ENCODE measurements around the gene ATP1B3. TPM values are rescaled to one million over a fixed set of nuclear protein-coding genes. Genes with fewer than 3 reads are reported as not detected.
A peak's percentile ranks its signal among the peaks of the same experiment; 100 is the strongest.
"Not testable (repeated sequence)": the region's sequence is repeated elsewhere in the genome, so short reads cannot be mapped to it uniquely, and the experiment has no call there.

ATP1B3 gene
- total RNA-seq, 1 donor from 2014 or later, result 155 TPM

DNA sequence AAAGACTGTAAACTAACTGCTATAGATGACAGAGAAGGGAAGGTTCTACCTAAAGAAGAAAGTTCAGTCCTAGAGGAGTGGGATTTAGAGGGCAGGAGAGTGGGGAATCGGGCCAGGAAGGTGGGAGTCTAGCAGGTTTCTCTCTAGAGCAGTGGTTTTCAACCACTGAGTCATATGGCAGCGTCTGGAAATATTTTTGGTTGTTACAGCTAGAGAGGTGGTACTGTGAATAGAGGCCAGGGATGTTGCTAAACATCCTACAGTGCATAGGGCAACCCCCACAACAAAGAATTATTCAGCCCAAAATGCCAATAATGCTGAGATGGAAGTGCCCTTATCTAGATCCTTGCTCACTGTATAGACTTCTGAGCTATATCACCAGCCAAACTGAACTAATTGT lies 28.7 kb downstream of the ATP1B3 start:
- DNase-seq (ENCODE audit: low read depth), result no peak

DNA sequence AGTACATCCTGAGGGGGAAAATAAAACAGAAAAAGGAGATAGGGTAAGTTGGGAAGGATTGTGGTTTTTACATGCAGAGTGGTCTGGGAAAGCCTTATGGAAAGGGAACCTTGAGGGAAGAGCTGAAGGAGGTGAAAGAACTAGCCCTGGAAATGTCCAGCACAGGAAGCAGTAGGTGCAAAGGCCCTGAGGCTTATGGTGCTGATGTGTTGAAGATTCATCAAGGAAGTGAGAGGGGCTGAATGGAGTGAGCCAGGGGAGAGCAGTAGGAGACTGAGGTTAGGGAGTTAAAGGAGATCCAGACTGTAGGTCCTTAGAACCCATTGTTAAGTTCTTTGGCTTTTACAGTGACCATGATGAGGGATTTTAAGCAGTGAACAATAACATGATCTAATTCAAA lies 33.0 kb downstream of the ATP1B3 start:
- no peak for DNase-seq (ENCODE audit: low read depth)

DNA sequence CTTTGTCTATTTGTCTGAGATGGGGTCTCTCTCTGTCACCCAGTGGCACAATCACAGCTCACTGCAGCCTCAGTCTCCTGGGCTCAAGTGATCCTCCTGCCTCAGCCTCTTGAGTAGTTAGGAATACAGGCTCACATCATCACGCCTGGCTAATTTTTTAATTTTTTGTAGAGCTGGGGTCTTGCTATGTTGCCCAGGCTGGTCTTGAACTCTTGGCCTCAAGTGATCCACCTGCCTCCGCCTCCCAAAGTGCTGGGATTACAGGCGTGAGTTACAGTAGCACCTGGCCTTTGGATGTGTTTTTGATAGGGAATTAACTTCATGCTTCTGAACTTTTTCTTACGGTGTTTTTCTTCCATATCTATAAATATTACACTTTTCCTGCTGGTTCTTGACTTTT lies 33.5 kb downstream of the ATP1B3 start:
- DNase-seq (ENCODE audit: low read depth), result not testable (repeated sequence)

DNA sequence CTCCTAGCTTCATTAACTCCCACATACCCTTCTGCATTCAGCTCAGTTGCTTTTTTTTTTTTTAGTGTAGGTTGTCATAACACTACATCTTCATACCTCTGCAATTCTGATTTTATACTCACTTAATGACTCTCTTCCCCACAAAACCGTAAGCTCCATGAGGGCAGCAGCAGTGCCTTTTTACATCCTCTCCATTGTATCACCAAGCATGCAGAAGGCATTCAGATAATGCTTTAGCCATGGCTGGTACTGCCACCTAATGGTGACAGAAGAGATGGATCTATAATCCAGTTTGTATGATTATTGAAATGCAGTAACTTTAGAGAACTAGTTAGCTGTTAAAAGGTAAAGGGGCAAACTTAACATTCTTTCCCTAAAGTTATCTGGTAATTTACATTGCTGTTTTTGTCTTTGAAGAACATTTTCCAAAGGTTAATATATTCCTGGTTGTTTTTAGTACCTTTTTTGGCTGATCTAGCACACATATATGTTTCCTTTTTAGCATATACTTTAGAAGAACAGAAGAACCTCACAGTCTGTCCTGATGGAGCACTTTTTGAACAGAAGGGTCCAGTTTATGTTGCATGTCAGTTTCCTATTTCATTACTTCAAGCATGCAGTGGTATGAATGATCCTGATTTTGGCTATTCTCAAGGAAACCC lies 36.8 kb downstream of the ATP1B3 start:
- peak; percentile 72 for DNase-seq (ENCODE audit: low read depth)

DNA sequence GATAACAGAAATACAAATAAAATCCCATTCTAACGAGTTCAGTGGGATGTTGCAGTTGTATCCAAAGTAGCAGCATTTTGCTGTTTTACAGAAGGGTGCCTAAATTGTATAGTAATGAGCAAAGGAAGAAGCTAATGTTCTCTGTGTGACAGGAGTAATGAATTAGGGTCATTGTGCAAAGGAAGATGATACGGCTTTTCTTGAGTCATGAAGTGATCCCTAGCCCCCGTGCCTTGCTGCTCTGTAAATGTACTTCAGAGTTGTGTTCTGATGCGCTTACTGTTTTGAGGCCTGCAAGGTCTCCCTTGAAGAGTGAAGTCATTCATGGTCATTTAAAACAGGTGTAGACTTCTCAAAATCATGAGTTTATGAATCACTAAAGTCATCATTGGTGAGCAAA lies 37.9 kb downstream of the ATP1B3 start:
- no peak for DNase-seq (ENCODE audit: low read depth)

DNA sequence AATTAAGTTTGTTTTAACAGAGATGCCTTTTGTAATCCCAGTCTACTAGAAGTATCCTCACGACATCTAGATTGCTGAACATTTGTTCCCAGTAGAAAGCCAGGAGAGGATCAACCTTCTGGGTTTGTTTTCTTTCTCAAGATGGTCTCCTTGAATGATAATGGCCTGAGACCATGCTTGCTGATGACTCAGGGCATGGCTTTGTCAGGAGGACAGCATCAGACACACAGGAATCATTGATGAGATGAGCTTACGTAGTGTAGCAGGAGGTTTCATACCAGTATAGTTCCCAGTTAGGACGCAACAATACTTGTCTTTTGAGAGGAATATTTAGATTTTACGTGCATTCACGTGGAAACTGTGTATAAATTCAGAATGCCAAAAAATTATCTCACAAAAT lies 38.6 kb downstream of the ATP1B3 start:
- no peak for DNase-seq (ENCODE audit: low read depth)

DNA sequence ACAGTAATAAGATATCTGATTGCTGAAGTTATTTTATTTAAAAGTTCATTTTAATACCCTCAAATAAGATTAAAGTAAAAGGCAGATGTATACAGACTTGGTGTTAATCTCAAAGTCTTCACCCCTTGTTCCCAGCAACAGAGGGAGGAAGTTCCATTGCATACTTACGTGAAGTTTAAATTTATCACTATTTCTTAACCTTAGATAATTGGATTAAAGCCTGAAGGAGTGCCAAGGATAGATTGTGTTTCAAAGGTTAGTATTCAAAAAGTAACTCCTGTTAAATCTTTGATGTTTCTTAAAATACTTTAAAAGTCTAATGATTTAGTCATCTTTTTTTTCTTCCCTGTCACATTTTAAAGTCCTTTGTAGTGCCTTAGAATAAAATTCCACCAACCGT lies 39.3 kb downstream of the ATP1B3 start:
- no peak for DNase-seq (ENCODE audit: low read depth)

DNA sequence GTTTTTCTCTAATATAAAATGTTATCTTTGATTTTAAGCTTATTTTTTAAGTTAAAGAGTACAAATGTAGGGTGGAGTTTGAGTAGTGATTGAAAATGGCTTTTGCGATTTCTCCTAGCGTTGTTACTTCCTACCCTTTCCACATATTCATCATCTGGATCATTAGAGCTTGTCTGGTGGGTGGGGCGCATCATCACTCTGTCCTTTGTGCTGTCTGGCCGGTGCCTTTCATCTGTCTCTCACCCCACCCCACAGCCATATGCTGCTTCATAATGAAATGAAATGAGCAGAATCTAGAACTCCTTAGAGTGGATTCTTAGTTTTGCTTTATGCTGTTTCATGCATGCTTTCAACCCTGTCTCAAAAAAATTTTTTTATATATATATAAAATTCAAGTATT lies 44.3 kb downstream of the ATP1B3 start:
- DNase-seq (ENCODE audit: low read depth), result no peak

DNA sequence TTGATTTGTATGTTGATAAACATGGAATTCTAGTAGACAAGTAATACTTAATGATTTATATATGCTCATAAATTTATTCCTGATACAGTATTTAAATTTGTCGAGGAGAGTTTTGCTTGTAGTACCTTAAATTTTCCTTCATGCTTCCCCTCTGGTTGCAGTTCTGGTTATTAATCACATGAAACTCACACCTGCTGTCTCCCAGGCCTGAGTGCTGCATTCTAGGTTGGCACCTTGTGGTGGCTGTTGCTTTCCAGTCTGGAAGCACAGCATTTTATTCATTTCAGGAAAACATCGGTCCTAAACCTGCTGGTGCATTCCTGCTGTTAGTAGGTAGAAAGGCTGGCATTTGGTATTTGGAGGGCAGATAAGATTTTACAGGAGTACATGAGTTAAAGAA lies 44.9 kb downstream of the ATP1B3 start:
- DNase-seq (ENCODE audit: low read depth), result no peak

DNA sequence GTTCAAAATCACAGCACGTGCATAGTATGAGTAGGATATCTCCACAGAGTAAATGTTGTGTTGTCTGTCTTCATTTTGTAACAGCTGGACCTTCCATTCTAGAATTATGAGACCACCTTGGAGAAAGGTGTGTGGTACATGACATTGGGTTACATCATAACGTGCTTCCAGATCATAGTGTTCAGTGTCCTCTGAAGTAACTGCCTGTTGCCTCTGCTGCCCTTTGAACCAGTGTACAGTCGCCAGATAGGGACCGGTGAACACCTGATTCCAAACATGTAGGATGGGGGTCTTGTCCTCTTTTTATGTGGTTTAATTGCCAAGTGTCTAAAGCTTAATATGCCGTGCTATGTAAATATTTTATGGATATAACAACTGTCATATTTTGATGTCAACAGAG lies 49.2 kb downstream of the ATP1B3 start:
- not testable (repeated sequence) for DNase-seq (ENCODE audit: low read depth)

DNA sequence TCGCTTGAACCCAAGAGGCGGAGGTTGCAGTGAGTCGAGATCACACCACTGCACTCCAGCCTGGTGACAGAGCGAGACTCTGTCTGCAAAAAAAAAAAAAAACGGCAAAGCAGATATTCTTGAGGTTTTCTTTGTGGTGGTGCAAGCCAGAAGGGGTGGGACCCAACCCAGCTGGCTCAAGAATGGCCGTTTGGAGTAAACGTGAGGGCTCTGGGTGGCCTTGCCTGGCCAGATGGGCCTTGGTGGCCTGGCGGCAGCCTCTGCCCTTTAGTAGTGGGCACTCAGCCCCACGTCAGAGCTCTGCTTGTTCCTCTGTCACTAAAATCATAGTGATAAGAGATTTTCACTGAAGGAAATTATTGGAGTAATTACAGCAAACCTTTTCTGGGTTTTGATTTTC lies 50.5 kb downstream of the ATP1B3 start:
- no peak for DNase-seq (ENCODE audit: low read depth)

DNA sequence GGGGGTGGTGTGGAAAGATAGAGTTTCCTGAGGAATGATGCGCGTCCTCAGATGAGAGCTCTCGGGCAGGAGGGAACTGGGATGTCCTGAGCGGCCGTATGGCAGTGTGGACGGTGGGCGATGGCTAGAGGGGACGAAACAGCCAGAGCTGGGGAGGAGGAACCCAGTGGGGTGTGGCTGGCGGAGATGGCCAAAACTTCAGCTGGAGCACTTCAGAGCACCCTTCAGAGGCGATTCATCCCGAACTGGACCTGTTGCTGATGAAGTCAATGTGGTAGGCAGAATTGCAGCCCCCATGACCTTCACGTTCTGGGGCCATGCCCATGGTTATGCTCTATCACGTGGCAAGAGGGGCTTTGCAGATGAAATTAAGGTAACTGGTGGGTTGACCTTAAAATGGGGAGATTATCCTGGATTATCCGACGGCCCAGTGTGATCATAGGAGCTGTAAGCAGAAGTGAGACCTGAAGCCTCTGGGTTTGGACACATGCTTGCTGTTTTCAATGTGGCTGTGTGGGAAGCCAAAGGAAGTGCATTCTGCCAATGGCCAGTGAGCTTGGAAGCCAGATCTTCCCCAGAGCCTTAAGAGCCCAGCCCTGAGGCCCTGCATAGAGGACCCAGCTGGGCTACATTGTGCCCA lies 52.3 kb downstream of the ATP1B3 start:
- DNase-seq (ENCODE audit: low read depth), result no peak

DNA sequence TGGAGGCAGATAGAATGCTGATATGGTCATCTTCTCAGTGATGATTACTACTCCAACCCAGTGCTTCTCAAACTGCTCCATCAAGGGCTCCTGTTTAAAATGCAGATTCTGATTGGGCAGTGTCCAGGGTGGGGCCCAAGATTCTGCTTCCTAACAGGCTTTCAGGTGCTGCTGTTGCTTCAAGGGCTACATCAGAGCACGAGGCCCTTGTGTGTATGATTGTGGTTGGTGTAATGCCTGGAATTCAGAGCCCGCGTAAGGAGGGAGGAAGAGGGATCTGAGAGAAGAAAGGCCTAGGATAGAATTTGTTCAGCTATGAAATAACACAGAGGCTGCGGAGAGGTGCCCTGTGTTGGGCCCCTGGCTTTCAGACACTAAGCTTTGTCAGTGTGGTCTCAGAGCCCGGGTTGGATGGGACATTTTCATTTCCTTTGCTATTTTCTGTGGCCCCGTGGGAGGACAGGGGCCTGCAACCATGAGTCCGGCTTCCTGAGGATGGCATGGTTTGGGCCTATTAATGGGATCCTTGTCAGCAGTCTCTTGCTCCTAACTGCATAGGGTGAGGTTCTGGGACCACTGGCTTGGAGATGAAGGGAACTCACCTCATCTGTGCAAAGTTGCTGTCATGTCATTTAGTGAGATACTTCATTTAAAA lies 53.0 kb downstream of the ATP1B3 start:
- no peak for DNase-seq (ENCODE audit: low read depth)

DNA sequence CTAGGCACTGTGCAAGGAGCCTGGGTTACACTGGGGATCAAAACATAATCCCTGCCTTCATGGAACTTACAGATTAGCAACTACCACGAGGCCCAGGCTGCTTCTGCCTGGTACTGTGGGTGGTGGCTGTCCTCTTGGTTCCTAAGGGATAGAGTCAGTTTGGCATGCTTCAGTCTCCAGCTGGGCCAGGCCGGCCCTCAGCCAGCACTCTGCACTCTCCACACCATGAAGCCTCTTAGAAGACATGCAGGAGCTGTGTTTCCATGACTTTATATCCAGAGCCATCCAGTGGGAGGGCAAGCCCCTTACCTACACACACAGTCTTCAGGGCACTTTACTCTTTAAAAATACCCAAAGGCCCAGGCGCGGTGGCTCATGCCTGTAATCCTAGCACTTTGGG lies 54.4 kb downstream of the ATP1B3 start:
- DNase-seq (ENCODE audit: low read depth), result no peak

DNA sequence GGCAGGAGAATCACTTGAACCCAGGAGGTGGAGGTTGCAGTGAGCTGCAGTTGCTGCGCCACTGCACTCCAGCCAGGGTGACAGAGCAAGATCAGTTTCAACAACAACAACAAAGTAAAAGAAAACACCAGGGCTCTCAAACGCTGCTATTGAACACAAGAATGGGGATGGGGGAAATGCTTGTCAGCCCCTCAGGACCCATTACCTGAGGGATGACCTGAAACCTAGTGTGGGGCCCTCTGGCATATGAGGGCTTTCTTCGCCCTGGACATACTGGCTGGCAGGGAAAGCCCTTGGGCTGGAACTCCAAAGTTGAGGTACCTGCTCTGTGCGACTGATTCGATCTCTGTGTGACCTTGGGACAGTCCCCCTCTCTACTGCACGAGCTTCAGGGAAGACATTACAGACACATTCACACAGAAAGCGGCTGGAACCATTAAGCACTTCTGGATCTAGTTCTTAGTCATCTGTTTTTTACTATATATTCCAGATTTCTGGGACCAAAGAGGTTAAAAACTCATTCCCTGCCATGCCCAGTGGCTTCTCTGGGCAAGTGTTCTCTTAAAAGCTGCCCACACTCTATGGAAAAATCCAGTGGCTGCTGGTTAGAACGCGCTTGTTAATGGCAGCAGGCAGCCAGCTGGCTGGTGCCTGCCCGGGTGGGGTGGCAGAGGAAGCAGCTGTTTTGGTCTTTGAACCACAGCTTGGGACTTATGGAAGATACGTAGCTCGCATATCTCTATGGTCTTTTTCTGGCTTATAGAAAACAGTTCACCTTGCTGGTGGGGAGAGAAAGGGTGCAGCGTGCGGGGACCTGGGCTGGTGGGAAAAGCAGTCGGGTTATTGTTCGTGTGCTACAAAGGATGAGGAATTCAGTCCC lies 57.2 kb downstream of the ATP1B3 start:
- no peak for DNase-seq (ENCODE audit: low read depth)

DNA sequence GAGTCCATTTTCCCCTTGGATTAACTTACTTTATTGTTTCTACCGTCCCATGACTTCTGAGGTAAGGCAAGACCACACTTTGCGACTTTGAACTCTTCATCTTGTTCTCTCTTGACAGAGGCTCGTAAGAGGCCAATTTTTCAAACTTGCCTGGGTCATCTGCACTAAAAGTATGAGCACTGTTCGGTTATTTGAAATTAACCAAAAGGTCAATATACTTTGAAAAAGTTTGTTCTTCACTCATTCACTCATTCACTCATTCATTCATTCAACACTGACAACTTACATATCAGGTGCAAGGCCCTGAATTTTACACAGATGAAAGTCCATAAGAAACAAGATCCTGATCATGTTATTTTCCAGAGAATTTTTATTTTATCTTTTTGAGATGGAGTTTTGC lies 57.9 kb downstream of the ATP1B3 start:
- no peak for DNase-seq (ENCODE audit: low read depth)

DNA sequence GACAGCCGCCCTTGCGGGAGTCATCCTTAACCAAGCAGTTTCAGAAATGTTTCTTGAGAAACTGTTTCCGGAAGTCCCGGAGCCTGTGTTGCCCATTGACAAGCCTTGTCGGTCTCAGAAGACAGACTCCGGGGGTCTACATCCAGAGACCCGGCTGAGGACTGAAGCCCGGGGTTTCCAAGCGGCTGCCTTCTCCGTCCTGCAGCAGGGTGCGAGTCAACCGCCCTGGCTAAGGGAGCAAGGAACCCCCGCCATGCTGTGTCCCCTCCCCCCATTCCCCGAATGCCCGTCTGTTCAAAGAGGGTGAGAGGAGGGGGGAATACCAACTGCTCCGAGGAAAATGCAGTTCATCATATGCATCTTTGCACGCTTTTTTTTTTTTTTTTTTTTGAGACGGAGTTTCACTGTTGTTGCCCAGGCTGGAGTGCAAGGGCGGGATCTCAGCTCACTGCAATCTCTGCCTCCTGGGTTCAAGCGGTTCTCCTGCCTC lies 61.6 kb downstream of the ATP1B3 start:
- no peak for DNase-seq (ENCODE audit: low read depth)

DNA sequence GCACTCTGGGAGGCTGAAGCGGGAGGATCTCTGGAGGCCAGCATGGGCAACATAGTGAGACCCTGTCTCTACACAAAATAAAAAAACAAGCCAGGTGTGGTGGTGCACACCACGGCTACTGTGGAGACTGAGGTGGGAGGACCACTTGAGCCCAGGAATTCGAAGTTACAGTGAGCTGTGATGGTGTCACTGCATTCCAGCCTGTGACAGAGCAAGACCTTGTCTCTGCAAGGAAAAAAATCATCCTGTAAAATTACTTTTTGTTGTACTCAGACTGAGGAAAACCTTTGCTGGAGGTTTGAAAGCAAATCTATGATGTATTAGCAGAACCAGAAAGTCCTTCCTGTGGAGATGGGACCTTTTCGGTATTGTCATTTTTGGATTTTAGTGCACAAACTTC lies 63.3 kb downstream of the ATP1B3 start:
- no peak for DNase-seq (ENCODE audit: low read depth)

DNA sequence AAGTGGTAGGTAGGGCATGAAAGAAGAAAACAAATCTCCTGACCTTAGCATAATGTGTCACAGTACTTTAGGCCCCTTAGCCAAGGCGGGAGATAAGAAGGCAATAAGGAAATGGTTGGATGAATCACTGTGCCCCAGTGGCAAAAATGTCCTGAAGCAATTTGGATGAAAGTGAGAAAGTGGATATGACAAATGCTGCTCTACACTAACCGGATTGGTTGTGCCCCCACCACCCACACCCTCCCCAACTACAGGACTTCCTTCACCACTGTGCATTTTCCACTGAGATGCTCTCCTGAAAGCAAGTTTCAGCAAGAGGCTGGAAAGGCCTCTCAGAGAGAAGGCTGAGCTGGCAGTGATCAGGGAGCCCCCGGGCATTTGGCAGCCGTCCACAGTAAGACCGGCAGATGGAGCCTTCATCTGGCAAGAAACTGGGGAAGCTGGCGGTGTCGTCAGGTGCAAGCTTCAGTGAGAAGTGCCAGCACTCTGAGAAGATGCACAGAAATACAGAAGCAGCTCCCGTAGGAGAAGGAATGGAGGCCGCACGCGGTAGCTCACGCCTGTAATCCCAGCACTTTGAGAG lies 63.8 kb downstream of the ATP1B3 start:
- peak; percentile 91 for DNase-seq (ENCODE audit: low read depth)

DNA sequence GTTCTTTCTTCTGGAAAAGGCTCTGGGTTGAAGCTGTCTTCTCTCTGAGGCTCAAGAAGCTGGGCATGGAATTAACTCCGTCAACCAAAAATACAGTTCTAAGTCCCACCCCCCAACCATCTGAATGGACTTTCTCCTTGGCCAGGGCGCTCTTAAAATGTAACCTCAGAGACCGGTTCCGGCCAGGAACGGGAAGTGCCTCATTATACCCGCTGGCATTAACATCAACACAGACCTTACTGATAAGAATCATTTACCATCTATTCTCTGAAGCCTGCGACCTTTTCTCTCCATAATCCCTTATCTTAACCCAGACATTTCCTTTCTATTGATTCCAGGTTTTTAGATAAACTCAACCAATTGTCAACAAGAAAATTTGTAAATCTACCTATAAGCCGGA lies 64.7 kb downstream of the ATP1B3 start:
- no peak for DNase-seq (ENCODE audit: low read depth)

DNA sequence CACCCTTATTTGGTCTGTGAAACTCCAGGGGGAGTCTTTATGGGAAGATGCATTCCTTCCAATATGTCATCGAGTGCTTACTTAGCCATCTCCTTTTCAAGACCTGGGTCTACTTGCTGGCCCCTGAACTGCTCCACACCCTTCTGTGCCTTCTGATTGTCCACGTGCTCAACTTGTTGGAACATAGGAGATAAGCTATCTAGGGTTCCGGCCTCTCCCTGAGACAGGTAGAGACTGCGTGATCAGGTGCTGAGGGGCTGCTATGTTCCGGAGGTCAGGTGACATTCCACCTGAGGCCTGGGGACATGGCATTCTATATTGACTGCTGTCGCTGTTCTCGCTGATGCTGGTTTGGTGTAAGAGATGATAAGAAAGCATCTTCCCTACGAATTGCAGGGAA lies 65.6 kb downstream of the ATP1B3 start:
- DNase-seq (ENCODE audit: low read depth), result no peak
